Kidney (tissue), 22 donors: ENCODE data around the gene TLDC2. TPM values are rescaled to one million over a fixed set of nuclear protein-coding genes. Genes with fewer than 3 reads are reported as not detected.

Experiments
- DNase-seq, 5 donors: peaks; one replicate each; pipeline ENCODE4 v3.0.0-alpha.2; 2013 to 2020
- FAIRE-seq: peaks from 2 replicates; lab custom pipeline; 2012; peaks lifted over from hg19 to GRCh38; lab: Jason Lieb, UNC
- H3K27ac ChIP-seq, 2 donors: one replicate each; pipeline ENCODE4 v1.7.0; 2013; ENCODE audit warnings: low read depth in 2 of 2, low read length in 2 of 2, inconsistent platforms in 1 of 2
- H3K27me3 ChIP-seq: one replicate; pipeline ENCODE4 v1.7.1; 2013; ENCODE audit warnings: low read length, inconsistent platforms; ENCODE audit not compliant: control insufficient read depth, insufficient read depth
- H3K36me3 ChIP-seq, 3 donors: one replicate each; pipeline versions ENCODE4 v1.7.0 to v1.7.1; 2013; ENCODE audit warnings: low read length in 3 of 3, control low read depth in 1 of 3, inconsistent platforms in 1 of 3; ENCODE audit not compliant: insufficient read depth in 3 of 3, control insufficient read depth in 2 of 3
- H3K4me1 ChIP-seq, 3 donors: one replicate each; pipeline versions ENCODE4 v1.7.0 to v1.7.1; 2013; ENCODE audit warnings: low read length in 3 of 3, inconsistent platforms in 1 of 3, low read depth in 1 of 3; ENCODE audit not compliant: control insufficient read depth in 2 of 3, insufficient read depth in 2 of 3
- H3K4me3 ChIP-seq, 3 donors: one replicate each; pipeline versions ENCODE4 v1.7.0 to v1.8.1; 2013; ENCODE audit warnings: low read length in 3 of 3, control low read depth in 1 of 3, inconsistent platforms in 1 of 3
- H3K9ac ChIP-seq, 3 donors: one replicate each; pipeline versions ENCODE4 v1.7.0 to v1.7.1; 2013; ENCODE audit warnings: low read length in 3 of 3, control low read depth in 1 of 3, inconsistent platforms in 1 of 3
- H3K9me3 ChIP-seq, 3 donors: one replicate each; pipeline versions ENCODE4 v1.7.0 to v1.7.1; 2013; ENCODE audit warnings: low read length in 3 of 3, control low read depth in 1 of 3, inconsistent platforms in 1 of 3; ENCODE audit not compliant: control insufficient read depth in 2 of 3, insufficient read depth in 1 of 3
- CTCF ChIP-seq: IDR thresholded peaks from 3 replicates; pipeline ENCODE4 v1.5.1; 2012; ENCODE audit warnings: mild to moderate bottlenecking, moderate library complexity, borderline replicate concordance; ENCODE audit not compliant: insufficient read depth; ENCODE audit errors: extremely low read depth
- intact Hi-C: fragments of 100-400 bp; cut with DNase I; formaldehyde crosslinking; loops from one replicate; pipeline ENCODE4 v1.11.1; 2022
- long read RNA-seq, 10 donors: library from polyadenylated mRNA in 1 of 10; unstranded in 1 of 10; transcript quantifications; one replicate each; pipeline ENCODE4 v2.0.0 and lab custom pipeline, GENCODE V29; 2021 to 2026
- polyA plus RNA-seq: library from polyadenylated mRNA; stranded (reverse); fragments of 350-450 nt; fragmentation: Illumina TruSeq; extraction: RNeasy Lipid Tissue Mini Kit (QIAGEN cat#74804); gene quantifications from one replicate; pipeline ENCODE4 v1.2.3, GENCODE V29; 2014; ENCODE audit warnings: low read depth, low replicate concordance; ENCODE audit not compliant: insufficient read depth
- total RNA-seq: library from RNA; stranded (reverse); fragmentation: NEBNext Ultra II Directional; extraction: Animal tissue kit (Norgen Biotek cat#: 25700); gene quantifications from one replicate; pipeline ENCODE4 v1.2.1, GENCODE V29; 2021
- donor health status: control.
- donor health status: control.
- donor health status: control.
- donor health status: control.
- donor health status: control.
- donor health status: DM: yes; HTN: yes; CAD: no.
- donor health status: Normal renal cell carcinoma (clear cell type).

TLDC2 gene
- total RNA-seq (2.3 TPM), polyA plus RNA-seq (8.5 TPM)
- long read RNA-seq, donor 1: 0 reads
- long read RNA-seq, donor 2: 0 reads
- long read RNA-seq, donor 3: 0 reads
- long read RNA-seq, donor 4, partial matches to known transcripts: 6 of 6 reads
- long read RNA-seq, donor 4, other reads (novel, unspliced or antisense): 0 of 6 reads
- long read RNA-seq, donor 5: 0 reads
- long read RNA-seq, donor 6: 0 reads
- long read RNA-seq, donor 7, partial matches to known transcripts: 2 of 5 reads
- long read RNA-seq, donor 7, other reads (novel, unspliced or antisense): 3 of 5 reads
- long read RNA-seq, donor 8: 0 reads
- long read RNA-seq, donor 9: 0 reads
- long read RNA-seq, donor 10: 0 reads

GRCh38 chr20:36875702-36876472 lies at the start of gene TLDC2:
TSS of gene TLDC2 (plus strand) at chr20:36876138. CDS start at chr20:36876175, 37 bp downstream.
- TF ChIP-seq CTCF: no peak
- DNase-seq: peak in 4 of 5 donors; percentile 24 to 72 (median 49)
- Histone ChIP-seq H3K4me1 (no peaks in the 10 kb centered on the region), H3K27me3 (no peaks in the 10 kb centered on the region), H3K27ac (no peak within 1 kb of the TSS), H3K4me3 (no peak within 1 kb of the TSS), H3K9me3 (no peaks in the 10 kb centered on the region), H3K36me3 (no peaks in the 10 kb centered on the region), H3K9ac (no peak within 1 kb of the TSS)
- intact Hi-C loops: no loop called here
- FAIRE-seq: no peak

GRCh38 chr20:36826554-36827244 lies 49.2 kb upstream of the TLDC2 start:
- FAIRE-seq (no peak), DNase-seq (no peak)
- intact Hi-C loops: no loop called here
- H3K27me3 ChIP-seq: no peaks in the 10 kb centered on the region
- H3K4me1 ChIP-seq: peaks cover 0 to 14% (median 10%) of the 10 kb centered on the region in 3 donors
- no peaks in the 10 kb centered on the region for H3K9me3 ChIP-seq
- no peak overlapping the region for H3K9ac ChIP-seq
- no peak overlapping the region for H3K27ac ChIP-seq
- no peak overlapping the region for H3K4me3 ChIP-seq
- no peak for TF ChIP-seq CTCF
- H3K36me3 ChIP-seq: peaks cover 5 to 14% (median 8%) of the 10 kb centered on the region in 3 donors

- Histone ChIP-seq H3K27ac (no peak overlapping the region), H3K36me3 (peaks cover 5 to 14% (median 8%) of the 10 kb centered on the region in 3 donors), H3K9ac (no peak overlapping the region), H3K4me1 (peaks cover 0 to 15% (median 14%) of the 10 kb centered on the region in 3 donors), H3K9me3 (no peaks in the 10 kb centered on the region), H3K27me3 (no peaks in the 10 kb centered on the region), H3K4me3 (no peak overlapping the region)
- FAIRE-seq: no peak
- no peak for DNase-seq
- TF ChIP-seq CTCF: no peak
- intact Hi-C loops: no loop called here
Observed at GRCh38 chr20:36827541-36828279, 48.2 kb upstream of the TLDC2 start.
